ENCODE measurements around the gene PSEN1.

- TF ChIP-seq CTCF (conservative IDR thresholded peaks at IDR 0.05; ENCODE audit: low read depth, low read length) (no peak), EZH2phosphoT487 (IDR thresholded peaks at IDR 0.05; ENCODE audit: borderline replicate concordance, low read length) (no peak)
Observed at GRCh38 chr14:73209953-73210352, 73.6 kb downstream of the PSEN1 start.

All from PC-3 (cell line).